K562 (cell line): Measurements from ENCODE around the gene PLEKHN1. TPM values are rescaled to one million over a fixed set of nuclear protein-coding genes. Genes with fewer than 3 reads are reported as not detected.

Experiments
- CREB1 ChIP-seq, 2 experiments: sonication (generic) in 1 of 2; formaldehyde crosslinking in 1 of 2; IDR thresholded peaks; 2 replicates each; pipeline versions ENCODE4 v1.6.1 to v1.8.0; 2012 to 2022; ENCODE audit warnings: inconsistent platforms in 1 of 2, mild to moderate bottlenecking in 1 of 2, missing genetic modification reagents in 1 of 2, moderate library complexity in 1 of 2
- CTCFL ChIP-seq: IDR thresholded peaks from 2 replicates; pipeline ENCODE4 v1.6.1; 2011; ENCODE audit warnings: borderline replicate concordance, low read depth, mild to moderate bottlenecking, moderate library complexity, low read length; ENCODE audit not compliant: insufficient read depth, poor library complexity, severe bottlenecking
- E2F6 ChIP-seq, 2 experiments: IDR thresholded peaks; 2 replicates each; pipeline ENCODE4 v1.6.1; 2011; ENCODE audit warnings: borderline replicate concordance in 1 of 2, control low read depth in 1 of 2, low read depth in 1 of 2, low read length in 1 of 2, mild to moderate bottlenecking in 1 of 2, mixed read lengths in 1 of 2, moderate library complexity in 1 of 2; ENCODE audit not compliant: insufficient read depth in 1 of 2, insufficient read length in 1 of 2, poor library complexity in 1 of 2, severe bottlenecking in 1 of 2; ENCODE audit errors: extremely low read depth in 1 of 2
- ETS1 ChIP-seq: conservative IDR thresholded peaks from 2 replicates; pipeline ENCODE4 v1.6.1; 2011; ENCODE audit warnings: low read depth, mild to moderate bottlenecking, low read length; ENCODE audit not compliant: control insufficient read depth
- HEY1 ChIP-seq: fragments of 250-450 bp; sonication (Bioruptor Pico); IDR thresholded peaks from 2 replicates; pipeline ENCODE4 v1.5.0; 2020; ENCODE audit warnings: mild to moderate bottlenecking, moderate library complexity, borderline replicate concordance
- KDM4B ChIP-seq, 2 experiments: fragments of 450-650 bp in 1 of 2; sonication (generic) in 1 of 2; IDR thresholded peaks; 2 replicates each; pipeline ENCODE4 v1.6.1; 2016 to 2017; ENCODE audit warnings: borderline replicate concordance in 2 of 2, antibody characterized with exemption in 1 of 2, low read depth in 1 of 2, mild to moderate bottlenecking in 1 of 2
- LCOR ChIP-seq: sonication (generic); formaldehyde crosslinking; IDR thresholded peaks from 2 replicates; pipeline ENCODE4 v1.8.0; 2022; ENCODE audit warnings: mild to moderate bottlenecking, missing genetic modification reagents
- OTX1 ChIP-seq: fragments of 450-650 bp; formaldehyde crosslinking; IDR thresholded peaks from 2 replicates; pipeline ENCODE4 v1.4.0; 2022; ENCODE audit warnings: mild to moderate bottlenecking
- PBX2 ChIP-seq, 2 experiments: IDR thresholded peaks in 1 of 2; conservative IDR thresholded peaks in 1 of 2; 2 replicates each; pipeline ENCODE4 v1.6.1; 2016; ENCODE audit warnings: low read depth in 2 of 2, mild to moderate bottlenecking in 1 of 2, missing compliant biosample characterization in 1 of 2, missing genetic modification characterization in 1 of 2, moderate library complexity in 1 of 2
- PML ChIP-seq: IDR thresholded peaks from 2 replicates; pipeline ENCODE4 v1.6.1; 2012; ENCODE audit warnings: low read length, inconsistent platforms
- SRF ChIP-seq, 2 experiments: fragments of 250-450, 450-650 bp in 1 of 2; sonication (Bioruptor Pico) in 1 of 2; sonication (generic) in 1 of 2; formaldehyde crosslinking; IDR thresholded peaks; 2 replicates each; pipeline versions ENCODE4 v1.5.0 to v1.5.1; 2020 to 2022; ENCODE audit warnings: mild to moderate bottlenecking in 1 of 2, missing genetic modification reagents in 1 of 2
- TAF15 ChIP-seq: fragments of 200-400 bp; formaldehyde crosslinking; IDR thresholded peaks from 2 replicates; pipeline ENCODE4 v1.6.1; 2017; ENCODE audit warnings: mild to moderate bottlenecking, low read depth, low read length, moderate library complexity
- YY1 ChIP-seq, 3 experiments: IDR thresholded peaks; 2 replicates each; pipeline ENCODE4 v1.6.1; 2011; ENCODE audit warnings: low read length in 2 of 3, mild to moderate bottlenecking in 2 of 3, moderate library complexity in 2 of 3, borderline replicate concordance in 1 of 3, control low read depth in 1 of 3, low read depth in 1 of 3; ENCODE audit not compliant: insufficient read depth in 3 of 3, insufficient replicate concordance in 2 of 3, control insufficient read depth in 1 of 3, insufficient read length in 1 of 3; ENCODE audit errors: extremely low read depth in 1 of 3
- ZNF57 ChIP-seq: fragments of 450-650 bp; formaldehyde crosslinking; IDR thresholded peaks from 2 replicates; pipeline ENCODE4 v1.4.0; 2020; ENCODE audit warnings: mild to moderate bottlenecking, moderate library complexity
- ZNF668 ChIP-seq: fragments of 250-450 bp; sonication (Bioruptor Pico); IDR thresholded peaks from 2 replicates; pipeline ENCODE4 v1.8.0; 2022; ENCODE audit warnings: mild to moderate bottlenecking, inconsistent platforms
- polyA plus RNA-seq, 8 experiments: library from polyadenylated mRNA; depleted of rRNA in 4 of 8; stranded (reverse) in 5 of 8; unstranded in 3 of 8; fragments of >200 nt; fragmentation: Nextera tagmentation in 2 of 8; fragmentation: Illumina TruSeq in 1 of 8; extraction: Ambion mirVana in 2 of 8; extraction: Trizol in 1 of 8; gene quantifications; 2 replicates each; pipeline versions ENCODE4 v1.2.1 to v1.2.3, GENCODE V29; 2011 to 2014; ENCODE audit warnings: inconsistent platforms in 1 of 8, missing spikeins in 1 of 8
- total RNA-seq, 7 experiments: library from RNA; depleted of rRNA in 6 of 7; stranded (reverse); fragments of >200 nt in 6 of 7; fragmentation: Illumina TruSeq in 2 of 7; extraction: Trizol in 2 of 7; gene quantifications; 2 replicates each; pipeline versions ENCODE4 v1.2.1 to v1.2.3, GENCODE V29; 2011 to 2021; ENCODE audit warnings: low replicate concordance in 1 of 7

PLEKHN1 gene
- total and polyA plus RNA-seq, 9 of the 15 experiments (the other 6 are each of a cell fraction or from before 2014, with no cell fraction given), result 0.07 to 1.5 (median 0.13) TPM; not detected in 2

- TF ChIP-seq HEY1 (CRISPR knock-in tag), result no peak
- 0 out of 2 replicates have a peak, but pooled peaks have one; percentile 35 for TF ChIP-seq ETS1
- TF ChIP-seq KDM4B (IDR thresholded peaks at IDR 0.05; ENCODE audit: borderline replicate concordance in 2 of 2, low read depth in 1 of 2), result 0 out of 4 replicates have a peak, but pooled peaks of 1 of the 2 experiments have one; percentile 20
- TF ChIP-seq ZNF668 (CRISPR knock-in tag), result no peak
- TF ChIP-seq CTCFL, result peak; percentile 78
- no peak for TF ChIP-seq PBX2 (CRISPR knock-in tag; IDR thresholded peaks at IDR 0.05; ENCODE audit: low read depth)
- no peak for TF ChIP-seq PBX2 (tag; conservative IDR thresholded peaks at IDR 0.05; ENCODE audit: low read depth)
- TF ChIP-seq OTX1 (CRISPR knock-in tag), result 0 out of 2 replicates have a peak, but pooled peaks have one; percentile 5
- TF ChIP-seq LCOR (CRISPR knock-in tag), result no peak
- peak in 1 of 2 experiments; percentile 60 for TF ChIP-seq E2F6 (IDR thresholded peaks at IDR 0.05; ENCODE audit: borderline replicate concordance in 1 of 2, extremely low read depth in 1 of 2, insufficient read depth in 1 of 2, insufficient read length in 1 of 2, low read depth in 1 of 2, low read length in 1 of 2, poor library complexity in 1 of 2, severe bottlenecking in 1 of 2)
- TF ChIP-seq TAF15, result no peak
- no peak for TF ChIP-seq ZNF57 (CRISPR knock-in tag)
- peak; percentile 9; the same call in 1 of the 2 replicates for TF ChIP-seq CREB1 (IDR thresholded peaks at IDR 0.05)
- TF ChIP-seq CREB1 (CRISPR knock-in tag; IDR thresholded peaks at IDR 0.05), result no peak
- TF ChIP-seq YY1 (IDR thresholded peaks at IDR 0.05; ENCODE audit: borderline replicate concordance in 1 of 3, control insufficient read depth in 1 of 3, extremely low read depth in 1 of 3, insufficient read depth in 3 of 3, insufficient read length in 1 of 3, insufficient replicate concordance in 2 of 3, low read depth in 1 of 3, low read length in 2 of 3), result peak in 1 of 3 experiments; percentile 3
- TF ChIP-seq PML, result no peak
- 0 out of 4 replicates have a peak, but pooled peaks of 1 of the 2 experiments have one; percentile 31 for TF ChIP-seq SRF (CRISPR knock-in tag; IDR thresholded peaks at IDR 0.05)
These were observed 53.1 kb downstream of the PLEKHN1 start (continued) for GRCh38 chr1:1019122-1019999.
